22Rv1 (cell line): ENCODE measurements around the gene MCU.

Experiments used
- ZFX ChIP-seq: fragments of 450-650 bp; IDR thresholded peaks from 2 replicates; pipeline ENCODE4 v1.6.1; 2017; ENCODE audit warnings: antibody characterized with exemption, borderline replicate concordance
- TF ChIP-seq, protein P1 (sequence below): fragments of 450-650 bp; IDR thresholded peaks from 2 replicates; pipeline ENCODE4 v1.5.1; 2017; ENCODE audit warnings: mild to moderate bottlenecking

DNA sequence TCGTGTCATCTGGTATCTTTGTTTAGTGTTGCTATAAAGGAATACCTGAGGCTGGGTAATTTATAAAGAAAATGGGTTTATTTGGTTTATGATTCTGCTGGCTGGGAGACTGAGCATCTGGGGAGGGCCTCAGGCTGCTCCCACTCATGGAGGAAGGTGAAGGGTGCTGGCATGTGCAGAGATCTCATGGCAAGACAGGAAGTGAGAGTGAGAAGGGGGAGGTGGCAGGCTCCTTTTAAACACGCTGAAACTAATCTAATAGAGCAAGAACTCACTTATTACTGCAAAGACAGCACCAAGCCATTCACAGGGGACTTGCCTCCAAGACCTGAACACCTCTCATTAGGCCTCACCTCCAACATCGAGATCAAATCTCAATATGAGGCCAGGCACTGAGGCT lies 212.9 kb downstream of the MCU start:
- TF ChIP-seq, protein P1, sequence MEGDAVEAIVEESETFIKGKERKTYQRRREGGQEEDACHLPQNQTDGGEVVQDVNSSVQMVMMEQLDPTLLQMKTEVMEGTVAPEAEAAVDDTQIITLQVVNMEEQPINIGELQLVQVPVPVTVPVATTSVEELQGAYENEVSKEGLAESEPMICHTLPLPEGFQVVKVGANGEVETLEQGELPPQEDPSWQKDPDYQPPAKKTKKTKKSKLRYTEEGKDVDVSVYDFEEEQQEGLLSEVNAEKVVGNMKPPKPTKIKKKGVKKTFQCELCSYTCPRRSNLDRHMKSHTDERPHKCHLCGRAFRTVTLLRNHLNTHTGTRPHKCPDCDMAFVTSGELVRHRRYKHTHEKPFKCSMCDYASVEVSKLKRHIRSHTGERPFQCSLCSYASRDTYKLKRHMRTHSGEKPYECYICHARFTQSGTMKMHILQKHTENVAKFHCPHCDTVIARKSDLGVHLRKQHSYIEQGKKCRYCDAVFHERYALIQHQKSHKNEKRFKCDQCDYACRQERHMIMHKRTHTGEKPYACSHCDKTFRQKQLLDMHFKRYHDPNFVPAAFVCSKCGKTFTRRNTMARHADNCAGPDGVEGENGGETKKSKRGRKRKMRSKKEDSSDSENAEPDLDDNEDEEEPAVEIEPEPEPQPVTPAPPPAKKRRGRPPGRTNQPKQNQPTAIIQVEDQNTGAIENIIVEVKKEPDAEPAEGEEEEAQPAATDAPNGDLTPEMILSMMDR: no peak
- TF ChIP-seq ZFX: no peak
